HepG2 (cell line): ENCODE measurements around the gene WASHC3. TPM values are rescaled to one million over a fixed set of nuclear protein-coding genes. Genes with fewer than 3 reads are reported as not detected.

ENCODE experiments used
- ATF3 ChIP-seq: sonication (generic); formaldehyde crosslinking; IDR thresholded peaks from 2 replicates; pipeline ENCODE4 v1.4.0; 2020; ENCODE audit warnings: missing genetic modification reagents
- CEBPG ChIP-seq: IDR thresholded peaks from 2 replicates; pipeline ENCODE4 v1.6.1; 2016
- CREB1 ChIP-seq, 2 experiments: fragments of 450-650 bp in 1 of 2; IDR thresholded peaks; 2 replicates each; pipeline ENCODE4 v1.6.1; 2016 to 2017; ENCODE audit warnings: control low read depth in 1 of 2, mild to moderate bottlenecking in 1 of 2, missing compliant biosample characterization in 1 of 2, missing genetic modification characterization in 1 of 2
- DBP ChIP-seq: sonication (generic); formaldehyde crosslinking; IDR thresholded peaks from 2 replicates; pipeline ENCODE4 v1.4.0; 2020; ENCODE audit warnings: missing genetic modification reagents; ENCODE audit errors: not compliant biosample characterization
- FOXP4 ChIP-seq: sonication (generic); formaldehyde crosslinking; IDR thresholded peaks from 2 replicates; pipeline ENCODE4 v1.4.0; 2020; ENCODE audit warnings: missing genetic modification reagents
- GMEB2 ChIP-seq: IDR thresholded peaks from 2 replicates; pipeline ENCODE4 v1.6.1; 2016; ENCODE audit warnings: missing biosample characterization, missing genetic modification reagents, low read depth
- HOXA9 ChIP-seq: sonication (generic); formaldehyde crosslinking; IDR thresholded peaks from 2 replicates; pipeline ENCODE4 v1.8.1; 2022; ENCODE audit warnings: missing genetic modification reagents, mild to moderate bottlenecking, moderate library complexity, borderline replicate concordance
- KAT8 ChIP-seq: IDR thresholded peaks from 2 replicates; pipeline ENCODE4 v1.6.1; 2016; ENCODE audit warnings: missing genetic modification reagents, missing compliant biosample characterization
- MLXIP ChIP-seq: sonication (generic); formaldehyde crosslinking; IDR thresholded peaks from 2 replicates; pipeline ENCODE4 v1.9.0; 2021; ENCODE audit warnings: missing genetic modification reagents, borderline replicate concordance
- MTF2 ChIP-seq: sonication (generic); formaldehyde crosslinking; IDR thresholded peaks from 2 replicates; pipeline ENCODE4 v1.5.0; 2020; ENCODE audit warnings: missing genetic modification reagents, borderline replicate concordance
- RARA ChIP-seq: IDR thresholded peaks from 2 replicates; pipeline ENCODE4 v1.6.1; 2016; ENCODE audit warnings: missing genetic modification reagents, missing compliant biosample characterization
- RXRB ChIP-seq: IDR thresholded peaks from 2 replicates; pipeline ENCODE4 v1.6.1; 2016; ENCODE audit warnings: borderline replicate concordance, missing genetic modification reagents, missing compliant biosample characterization
- TAF15 ChIP-seq: fragments of 200-400 bp; formaldehyde crosslinking; IDR thresholded peaks from one replicate; pipeline ENCODE4 v1.6.1; 2018; ENCODE audit warnings: mild to moderate bottlenecking, low read depth, low read length; ENCODE audit not compliant: poor library complexity, severe bottlenecking
- YEATS4 ChIP-seq: sonication (generic); formaldehyde crosslinking; IDR thresholded peaks from 2 replicates; pipeline ENCODE4 v1.4.0; 2020; ENCODE audit warnings: missing genetic modification reagents, borderline replicate concordance
- ZFP37 ChIP-seq: sonication (generic); formaldehyde crosslinking; IDR thresholded peaks from 2 replicates; pipeline ENCODE4 v1.4.0; 2020; ENCODE audit warnings: missing genetic modification reagents, borderline replicate concordance
- ZMYM4 ChIP-seq: sonication (generic); formaldehyde crosslinking; IDR thresholded peaks from 2 replicates; pipeline ENCODE4 v1.8.1; 2023; ENCODE audit warnings: mild to moderate bottlenecking, missing genetic modification reagents
- ZNF256 ChIP-seq: sonication (generic); formaldehyde crosslinking; conservative IDR thresholded peaks from 2 replicates; pipeline ENCODE4 v1.4.0; 2020; ENCODE audit warnings: missing genetic modification reagents
- ZNF510 ChIP-seq: sonication (generic); formaldehyde crosslinking; IDR thresholded peaks from 2 replicates; pipeline ENCODE4 v1.4.0; 2020; ENCODE audit warnings: low read depth, mild to moderate bottlenecking, missing genetic modification reagents
- ZNF607 ChIP-seq: sonication (generic); formaldehyde crosslinking; IDR thresholded peaks from 2 replicates; pipeline ENCODE4 v1.5.1; 2020; ENCODE audit warnings: missing genetic modification reagents, mild to moderate bottlenecking, borderline replicate concordance
- ZNF629 ChIP-seq: sonication (generic); formaldehyde crosslinking; conservative IDR thresholded peaks from 2 replicates; pipeline ENCODE4 v1.5.0; 2020; ENCODE audit warnings: missing genetic modification reagents
- ZNF703 ChIP-seq: sonication (generic); formaldehyde crosslinking; IDR thresholded peaks from 2 replicates; pipeline ENCODE4 v1.5.1; 2020; ENCODE audit warnings: missing genetic modification reagents, mild to moderate bottlenecking, moderate library complexity, borderline replicate concordance
- ZNF713 ChIP-seq: sonication (generic); formaldehyde crosslinking; IDR thresholded peaks from 2 replicates; pipeline ENCODE4 v1.4.0; 2020; ENCODE audit warnings: mild to moderate bottlenecking, missing genetic modification reagents
- polyA plus RNA-seq, 8 experiments: library from polyadenylated mRNA; depleted of rRNA in 3 of 8; stranded (reverse) in 7 of 8; unstranded in 1 of 8; fragments of >200 nt; fragmentation: Illumina TruSeq in 4 of 8; extraction: Trizol in 4 of 8; gene quantifications; 2 replicates each; pipeline versions ENCODE4 v1.2.1 to v1.2.3, GENCODE V29; 2011 to 2016; ENCODE audit warnings: low read depth in 4 of 8, missing spikeins in 1 of 8, mixed read lengths in 1 of 8; ENCODE audit not compliant: insufficient read depth in 1 of 8
- total RNA-seq, 5 experiments: library from RNA; depleted of rRNA; stranded (reverse); fragments of >200 nt; fragmentation: Illumina TruSeq; extraction: Trizol; gene quantifications; 2 replicates each; pipeline ENCODE4 v1.2.3, GENCODE V29; 2016; ENCODE audit warnings: low read depth in 1 of 5

WASHC3 gene
- total and polyA plus RNA-seq, 2 of the 13 experiments (the other 11 are each of a cell fraction or from before 2014, with no cell fraction given), result 32.7 to 47.3 TPM

- TF ChIP-seq RARA (peak; percentile 86), YEATS4 (CRISPR knock-in tag) (no peak), GMEB2 (CRISPR knock-in tag) (no peak), ZMYM4 (CRISPR knock-in tag) (no peak), ZNF510 (CRISPR knock-in tag) (no peak), FOXP4 (CRISPR knock-in tag) (peak; percentile 99), MTF2 (CRISPR knock-in tag) (no peak), ZNF713 (CRISPR knock-in tag) (no peak), HOXA9 (CRISPR knock-in tag) (no peak), ZNF629 (CRISPR knock-in tag) (no peak), ATF3 (CRISPR knock-in tag) (peak; percentile 63; the same call in 1 of the 2 replicates), ZNF256 (CRISPR knock-in tag) (no peak), ZFP37 (CRISPR knock-in tag) (no peak), KAT8 (CRISPR knock-in tag) (peak; percentile 67), RXRB (CRISPR knock-in tag) (peak; percentile 79), ZNF607 (CRISPR knock-in tag) (no peak), TAF15 (no peak), DBP (no peak), MLXIP (CRISPR knock-in tag) (no peak), CREB1 (IDR thresholded peaks at IDR 0.05) (no peak), CREB1 (CRISPR knock-in tag; IDR thresholded peaks at IDR 0.05) (peak; percentile 53; the same call in 1 of the 2 replicates), ZNF703 (CRISPR knock-in tag) (no peak), CEBPG (CRISPR knock-in tag) (peak; percentile 20; the same call in 1 of the 2 replicates)
Observed at GRCh38 chr12:102059343-102059742, 2.4 kb downstream of the WASHC3 start (continued).
